ENCODE measurements around the gene HMGN1. TPM values are rescaled to one million over a fixed set of nuclear protein-coding genes. Genes with fewer than 3 reads are reported as not detected.

HMGN1 gene
- total RNA-seq, 1 donor from 2014 or later: 216 TPM

DNA sequence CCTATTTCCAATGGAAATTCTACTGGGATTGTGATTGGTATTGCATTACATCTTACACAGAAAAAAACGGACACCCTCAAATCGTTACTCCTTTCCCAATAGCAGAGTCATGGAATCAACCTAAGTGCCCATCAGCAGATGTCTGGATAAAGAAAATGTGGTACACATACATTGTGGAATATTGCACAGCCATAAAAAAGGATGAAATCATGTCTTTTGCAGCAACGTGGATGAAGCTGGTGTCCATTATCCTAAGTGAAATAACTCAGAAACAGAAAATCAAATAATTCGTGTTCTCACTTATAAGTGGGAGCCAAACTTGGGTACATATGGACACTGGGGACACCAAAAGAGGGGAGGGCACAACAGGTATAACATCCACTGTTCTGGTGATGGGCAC is 14.3 kb downstream of the HMGN1 start:
- DNase-seq (ENCODE audit: low read depth in 2 of 2): no peak

DNA sequence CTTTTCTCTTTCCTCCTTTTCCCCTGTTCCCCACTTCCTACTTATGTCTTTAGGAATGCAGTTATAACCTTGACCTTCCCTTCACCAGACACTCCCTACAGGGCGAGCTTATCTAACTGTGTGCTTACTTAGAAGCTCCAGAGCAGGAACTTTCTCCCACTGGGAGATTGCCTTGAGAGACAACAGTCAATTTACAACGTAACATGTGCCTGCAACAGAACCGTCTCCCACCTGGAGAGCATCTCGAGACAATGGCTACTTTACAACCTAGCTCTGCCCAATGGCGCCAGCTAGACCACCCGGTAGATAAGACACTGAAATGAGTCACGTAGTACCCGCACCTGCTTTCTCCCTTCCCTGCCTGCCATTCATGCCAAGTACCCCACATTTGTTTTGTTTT is 16.7 kb downstream of the HMGN1 start:
- no peak for DNase-seq (ENCODE audit: low read depth in 2 of 2)

DNA sequence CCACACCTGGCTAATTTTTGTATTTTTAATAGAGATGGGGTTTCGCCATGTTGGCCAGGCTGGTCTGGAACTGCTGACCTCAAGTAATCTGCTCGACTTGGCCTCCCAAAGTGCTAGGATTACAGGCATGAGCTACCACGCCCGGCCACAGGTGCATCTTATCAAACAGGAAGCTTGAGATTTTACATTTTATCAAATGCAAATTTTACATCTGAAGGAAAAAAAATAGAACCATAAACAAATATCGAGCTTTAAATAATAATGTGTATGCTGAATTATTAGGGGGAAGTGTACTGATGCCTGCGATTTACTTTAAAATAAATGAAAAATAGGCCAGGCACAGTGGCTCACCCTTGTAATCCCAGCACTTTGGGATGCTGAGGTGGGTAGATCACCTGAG is 18.9 kb downstream of the HMGN1 start:
- DNase-seq (ENCODE audit: low read depth in 2 of 2): no peak

DNA sequence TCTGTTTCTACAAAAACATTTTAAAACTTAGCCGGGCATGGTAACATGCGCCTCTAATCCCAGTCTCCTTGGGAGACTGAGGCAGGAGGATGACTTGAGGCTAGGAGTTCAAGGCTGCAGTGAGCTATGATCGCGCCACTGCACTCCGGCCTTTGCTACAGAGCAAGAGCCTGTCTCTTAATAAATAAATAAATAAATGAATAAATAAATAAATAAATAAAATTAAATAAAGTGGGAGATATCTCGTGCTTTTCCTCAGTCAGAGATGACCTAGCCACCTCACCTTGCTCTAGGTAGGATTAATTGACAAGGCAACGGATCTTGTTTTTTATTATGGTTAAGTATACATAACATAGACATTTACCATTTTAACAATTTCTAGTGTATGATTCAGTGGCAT is 21.2 kb downstream of the HMGN1 start:
- DNase-seq (ENCODE audit: low read depth in 2 of 2): no peak

DNA sequence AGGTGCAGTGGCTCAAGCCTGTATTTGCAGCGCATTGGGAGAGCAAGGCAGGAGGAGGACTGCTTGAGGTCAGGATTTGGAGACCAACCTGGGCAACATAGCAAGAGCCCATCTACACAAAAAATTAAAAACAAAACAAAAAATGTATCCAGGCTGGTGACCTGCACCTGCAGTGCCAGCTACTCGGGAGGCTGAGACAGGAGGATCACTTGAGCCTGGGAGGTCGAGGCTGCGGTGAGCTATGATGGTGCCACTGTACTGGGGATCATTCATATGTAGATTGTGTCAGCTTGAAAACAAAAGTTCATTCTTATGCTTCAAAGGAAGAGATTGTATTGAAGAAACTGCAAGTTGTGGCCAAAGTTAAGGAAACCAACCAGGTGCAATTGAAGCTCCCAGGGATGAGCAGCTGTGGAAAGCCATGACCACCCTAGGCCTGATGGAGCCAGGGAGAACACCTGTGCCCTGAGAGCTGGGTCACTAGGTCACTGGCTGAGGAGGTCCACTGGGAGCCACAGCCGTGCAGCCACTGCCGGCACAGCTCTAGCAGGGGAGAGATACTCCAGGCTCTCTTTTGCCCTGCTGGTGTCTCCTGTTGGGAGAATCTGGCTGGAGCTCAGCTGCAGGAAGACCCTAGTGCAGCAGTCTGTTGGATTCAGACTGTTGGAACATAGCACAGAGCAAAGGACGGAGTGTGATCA is 22.1 kb downstream of the HMGN1 start:
- DNase-seq (ENCODE audit: low read depth in 2 of 2): no peak

DNA sequence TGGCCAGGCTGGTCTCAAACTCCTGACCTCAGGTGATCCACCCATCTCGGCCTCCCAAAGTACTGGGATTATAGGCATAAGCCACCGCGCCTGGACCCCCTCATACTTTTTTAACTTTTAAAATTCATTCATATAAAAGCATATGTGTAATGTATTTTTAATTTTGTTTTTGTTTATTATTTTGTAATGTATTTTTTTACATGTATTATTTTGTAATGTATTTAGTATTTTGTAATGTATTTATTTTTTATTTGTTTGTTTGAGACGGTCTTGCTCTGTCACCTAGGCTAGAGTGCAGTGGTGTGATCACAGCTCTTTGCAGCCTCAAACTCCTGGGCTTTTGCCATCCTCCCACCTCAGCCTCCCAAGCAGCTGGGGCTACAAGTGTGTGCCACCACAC is 23.4 kb downstream of the HMGN1 start:
- DNase-seq (ENCODE audit: low read depth in 2 of 2): no peak

DNA sequence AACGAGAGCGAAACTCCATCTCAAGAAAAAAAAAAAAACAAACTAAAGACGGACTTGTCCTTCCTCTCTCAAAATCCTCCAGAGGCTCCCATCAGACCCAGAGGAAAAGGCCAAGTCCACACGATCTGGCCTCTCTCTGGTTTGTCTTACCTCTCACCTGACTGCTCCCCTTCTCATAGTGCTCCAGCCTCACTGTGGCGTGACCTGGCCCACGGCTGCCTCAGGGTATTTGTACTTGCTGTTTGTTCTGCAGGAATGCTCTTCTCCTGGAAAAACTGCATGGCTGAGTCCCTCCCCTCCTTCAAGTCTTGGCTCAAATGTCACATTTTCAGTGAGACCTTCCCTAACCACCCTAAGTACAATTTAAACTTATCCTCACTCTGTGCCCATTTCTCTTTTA is 27.5 kb downstream of the HMGN1 start:
- DNase-seq (ENCODE audit: low read depth in 2 of 2): no peak

DNA sequence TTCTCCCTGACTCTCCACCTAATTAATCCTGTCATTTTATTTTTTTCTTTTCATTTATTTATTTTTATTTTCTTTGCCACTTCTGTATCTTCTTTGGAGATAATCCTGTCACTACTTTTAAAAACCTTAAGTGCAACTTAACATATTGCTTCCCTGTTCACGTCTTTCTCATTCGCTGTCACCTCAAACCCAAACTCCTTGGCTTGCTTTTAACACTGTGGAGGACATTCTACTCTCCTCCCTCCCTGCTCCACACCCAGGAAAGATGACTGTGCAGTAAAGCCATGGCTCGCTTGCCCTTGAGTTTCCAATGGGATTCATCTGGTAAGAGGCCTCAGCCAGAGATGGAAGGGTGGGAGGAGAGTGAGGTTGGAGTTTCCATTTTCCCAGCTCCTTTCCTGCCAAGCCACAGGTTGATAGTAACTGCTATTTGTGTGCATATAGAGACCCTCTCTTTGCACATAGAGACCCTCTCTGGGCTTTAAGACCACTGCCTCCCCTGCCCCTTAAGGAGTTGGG is 29.0 kb downstream of the HMGN1 start:
- DNase-seq (ENCODE audit: low read depth in 2 of 2): no peak

DNA sequence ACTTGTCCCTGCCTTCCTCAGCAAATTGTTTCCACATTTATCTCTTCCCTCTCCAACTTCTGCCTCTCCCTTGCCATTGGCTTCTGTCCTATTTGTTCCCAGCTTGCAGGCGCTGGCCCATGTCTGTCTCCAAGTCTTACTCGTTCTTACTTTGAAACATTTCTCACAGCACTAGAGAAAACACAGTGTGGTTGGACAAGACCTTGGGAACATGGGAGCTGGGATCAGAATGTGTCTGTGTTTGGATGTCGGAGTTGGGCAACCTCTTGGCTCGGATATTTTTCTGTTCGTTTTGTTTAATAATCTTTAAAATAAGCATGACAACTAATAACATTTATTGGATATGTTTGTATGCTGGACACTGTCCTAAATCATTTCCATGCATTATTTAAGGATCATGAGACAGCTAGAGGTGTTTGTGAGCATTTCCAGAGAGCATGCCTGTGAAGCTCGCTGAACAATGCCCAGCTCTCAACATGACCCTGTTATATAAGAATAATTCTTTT is 29.6 kb downstream of the HMGN1 start:
- DNase-seq (ENCODE audit: low read depth in 2 of 2): no peak

DNA sequence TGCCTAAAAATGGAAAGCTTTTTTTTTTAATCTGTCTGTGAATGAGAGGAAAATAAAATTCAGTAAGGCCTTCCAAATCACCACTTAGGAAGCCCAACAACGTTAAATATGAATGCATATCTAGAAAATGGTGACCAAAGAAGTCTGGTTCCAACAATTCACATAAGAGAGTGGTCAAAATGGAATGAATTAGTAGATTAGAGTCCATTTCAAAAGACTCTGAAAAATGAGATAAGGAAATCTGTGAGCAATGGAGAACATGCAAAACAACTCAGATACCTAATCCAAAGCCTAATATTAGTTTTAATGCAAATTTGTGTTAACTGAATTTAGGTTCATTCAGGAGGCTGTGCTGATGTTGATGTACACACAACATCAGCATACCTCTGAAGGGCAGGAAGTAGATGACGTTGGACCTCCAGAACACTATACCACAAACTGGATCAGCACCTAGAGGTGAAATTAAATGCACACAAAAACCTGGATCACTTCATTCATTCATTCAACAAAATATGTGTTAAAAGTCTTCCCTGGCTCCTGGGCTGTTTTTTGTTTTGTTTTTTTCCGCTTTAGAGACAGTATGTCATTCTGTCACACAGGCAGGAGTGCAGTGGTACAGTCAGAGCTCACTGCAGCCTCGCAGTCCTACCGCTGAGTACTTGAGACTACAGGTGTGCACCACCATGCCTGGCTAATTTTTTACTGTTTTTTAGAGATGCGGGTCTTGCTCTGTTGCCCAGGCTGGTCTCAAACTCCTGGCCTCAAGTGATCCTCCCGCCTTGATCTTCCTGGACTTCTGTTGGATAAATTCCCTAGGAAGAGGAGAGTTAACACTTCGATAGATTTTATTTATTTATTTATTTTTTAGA is 30.6 kb downstream of the HMGN1 start:
- DNase-seq (ENCODE audit: low read depth in 2 of 2): no peak

DNA sequence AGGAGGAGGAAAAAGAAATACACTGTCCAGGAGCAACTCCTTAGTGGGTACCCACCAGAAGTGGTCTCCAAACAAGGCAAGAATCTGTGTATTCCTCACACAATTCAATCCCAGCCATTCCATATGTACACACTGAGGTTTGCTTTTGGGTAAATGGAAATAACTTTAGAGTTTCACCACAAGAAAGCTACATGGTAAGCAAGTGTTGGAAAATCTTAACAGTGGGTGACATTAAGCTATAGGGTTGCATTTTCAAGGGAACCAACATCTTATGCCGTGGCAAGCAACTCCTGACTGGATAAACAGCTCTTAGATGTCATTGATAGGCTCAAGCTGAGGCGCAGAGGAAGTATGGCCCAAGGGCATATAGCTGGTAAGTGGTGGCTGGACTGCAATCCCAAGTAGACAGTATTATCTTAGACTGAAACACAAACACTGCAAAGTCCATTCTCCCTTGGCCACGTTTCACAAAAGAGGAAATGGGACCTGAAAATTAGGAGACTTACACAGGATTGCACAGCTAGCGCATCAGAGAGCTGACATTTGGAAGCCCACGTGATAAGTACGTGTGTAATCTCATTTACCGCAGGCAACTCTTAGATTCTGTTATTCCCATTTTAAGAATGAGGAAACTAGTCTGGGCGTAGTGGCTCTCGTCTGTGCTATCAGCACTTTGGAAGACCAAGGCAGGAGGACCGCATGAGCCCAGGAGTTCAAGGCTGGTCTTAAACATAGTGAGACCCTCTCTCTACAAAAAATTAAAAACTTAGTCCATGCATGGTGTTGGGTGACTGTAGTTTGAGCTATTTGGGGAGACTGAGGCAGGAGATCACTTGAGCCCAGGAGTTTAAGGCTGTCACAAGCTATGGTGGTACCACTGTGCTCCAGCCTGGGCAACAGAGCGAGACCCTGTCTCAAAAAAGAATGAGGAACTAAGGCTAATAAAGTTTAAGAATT is 31.5 kb downstream of the HMGN1 start:
- DNase-seq (ENCODE audit: low read depth in 2 of 2): no peak

DNA sequence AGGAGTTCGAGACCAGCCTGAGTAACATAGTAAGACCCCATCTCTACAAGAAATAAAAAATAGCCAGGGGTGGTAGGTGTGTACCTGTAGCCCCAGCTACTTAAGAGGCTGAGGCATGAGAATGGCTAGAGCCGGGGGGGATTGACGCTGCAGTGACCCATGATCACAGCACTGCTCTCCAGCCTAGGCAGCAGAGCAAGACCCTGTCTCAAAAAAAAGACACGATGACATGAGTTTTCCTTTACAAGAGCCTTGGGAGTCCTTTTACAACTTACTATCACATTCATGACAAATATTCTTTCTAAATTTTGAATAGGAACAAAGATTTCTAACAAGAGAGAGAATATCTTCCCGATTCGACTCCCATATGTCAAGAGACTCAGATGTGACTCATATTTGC is 32.2 kb downstream of the HMGN1 start:
- no peak for DNase-seq (ENCODE audit: low read depth in 2 of 2)

DNA sequence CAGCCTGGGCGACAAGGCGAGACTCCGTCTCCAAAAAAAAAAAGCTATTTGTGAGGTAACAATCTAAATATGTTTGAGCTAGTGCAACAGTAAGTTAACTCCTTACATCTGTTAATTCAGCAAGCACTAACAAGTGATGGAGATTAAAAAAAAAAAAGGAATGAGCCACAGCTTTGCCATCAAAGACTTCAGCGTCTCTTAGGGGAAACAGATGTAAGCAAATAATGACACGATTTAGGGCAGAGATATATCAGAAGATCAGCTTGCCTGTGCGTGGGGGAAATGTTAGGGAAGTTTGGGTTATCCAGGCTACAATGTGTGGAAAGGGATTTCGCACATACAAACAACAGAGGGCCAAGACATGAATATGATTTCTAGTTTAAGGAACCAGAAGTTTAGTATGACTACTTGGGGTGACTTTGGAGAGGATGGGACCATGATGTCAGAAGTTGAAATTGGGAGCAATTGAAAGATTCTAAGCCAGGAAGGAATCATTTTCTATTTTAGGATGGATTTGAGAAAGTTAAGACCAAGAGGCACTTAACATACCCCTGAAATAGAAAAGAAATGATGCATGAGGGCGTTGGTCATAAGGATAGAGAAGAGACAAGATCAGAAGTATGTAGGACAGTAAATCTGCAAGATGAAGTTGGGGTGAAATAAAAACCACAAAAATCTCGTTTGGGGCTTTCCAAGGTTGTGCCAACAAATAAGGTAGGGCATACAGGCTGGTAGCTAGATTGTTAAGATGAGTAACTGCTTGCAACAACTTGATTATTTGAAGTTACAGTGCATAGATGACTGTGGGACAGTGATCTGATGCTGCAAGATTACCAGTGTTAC is 33.1 kb downstream of the HMGN1 start:
- no peak for DNase-seq (ENCODE audit: low read depth in 2 of 2)

DNA sequence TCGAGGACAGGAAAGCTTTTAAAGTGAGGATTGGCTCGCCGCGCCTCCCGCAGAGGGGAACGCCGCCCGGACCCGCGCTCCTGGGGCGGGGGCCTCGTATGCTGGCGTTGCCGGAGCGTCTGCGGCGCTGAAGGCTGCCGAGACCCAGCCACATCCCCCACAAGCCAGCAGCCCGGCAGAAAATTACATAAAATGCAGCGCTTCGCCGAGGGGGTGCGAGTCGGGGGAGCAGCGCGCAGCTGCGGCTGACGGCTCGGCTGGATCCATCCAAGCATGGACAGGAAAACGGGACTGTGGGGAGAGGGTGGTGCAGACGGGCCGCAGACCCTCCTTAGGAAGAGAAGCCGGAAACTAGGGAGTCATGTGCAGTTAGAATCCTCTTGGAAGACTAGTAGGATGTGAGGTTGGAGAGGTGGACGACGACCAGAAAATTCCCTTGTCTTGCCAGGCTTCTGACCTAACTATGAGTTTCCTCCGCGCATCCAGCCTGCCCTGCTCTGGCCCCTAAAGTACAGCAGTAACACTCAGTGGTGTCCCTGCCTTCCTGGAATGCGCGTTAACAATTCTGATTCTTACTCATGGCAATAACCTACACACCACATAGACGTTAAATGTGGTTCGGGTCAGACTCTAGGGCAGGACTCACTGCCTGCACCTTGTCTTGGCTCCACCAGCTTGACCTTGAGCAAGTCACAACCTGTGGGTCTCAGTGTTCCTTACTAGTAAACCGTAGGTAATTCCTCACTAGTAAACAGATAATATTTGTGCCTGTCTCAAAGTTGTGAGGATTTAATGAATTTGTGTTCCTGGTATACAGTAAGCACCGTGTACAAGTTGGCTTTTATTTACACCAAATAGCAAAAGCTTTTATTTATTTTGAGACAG is 34.5 kb downstream of the HMGN1 start:
- peak; percentile 24 to 61 for DNase-seq (ENCODE audit: low read depth in 2 of 2)

DNA sequence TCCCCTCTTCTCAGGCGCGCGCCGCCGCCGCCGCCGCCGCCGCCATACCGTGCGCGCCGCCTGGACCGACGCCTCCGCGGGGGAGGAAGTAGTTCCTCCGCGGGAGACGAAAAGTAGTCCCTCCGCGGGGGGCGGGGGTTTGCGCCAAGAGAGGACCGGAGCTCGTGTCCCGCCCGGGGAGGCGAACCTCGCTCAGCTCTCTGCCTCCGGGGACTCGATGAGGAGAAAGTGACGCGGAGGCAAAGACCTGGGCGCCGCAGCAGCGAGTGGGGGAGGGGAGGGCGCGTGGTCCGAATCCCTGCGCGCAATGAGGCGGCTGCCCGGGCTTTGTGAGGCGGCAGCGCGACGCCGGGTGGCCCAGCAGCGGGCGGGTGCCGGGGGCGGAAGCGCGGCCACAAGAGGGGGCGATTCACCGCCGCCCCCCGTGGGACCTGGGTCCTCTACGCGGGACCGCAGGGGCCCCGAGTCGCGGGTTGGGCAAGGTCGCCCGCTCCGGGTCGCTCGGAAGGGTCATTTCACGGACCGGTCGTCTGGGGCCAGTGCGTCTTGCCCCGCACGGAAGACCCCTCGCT is 35.2 kb downstream of the HMGN1 start, which contains the start of gene BRWD1:
BRWD1 (minus strand) TSS at position 62 of the 572 bp plus-strand sequence. CDS start 141 bp downstream, outside the sequence.
- DNase-seq (ENCODE audit: low read depth in 2 of 2): peak; percentile 68 to 89

DNA sequence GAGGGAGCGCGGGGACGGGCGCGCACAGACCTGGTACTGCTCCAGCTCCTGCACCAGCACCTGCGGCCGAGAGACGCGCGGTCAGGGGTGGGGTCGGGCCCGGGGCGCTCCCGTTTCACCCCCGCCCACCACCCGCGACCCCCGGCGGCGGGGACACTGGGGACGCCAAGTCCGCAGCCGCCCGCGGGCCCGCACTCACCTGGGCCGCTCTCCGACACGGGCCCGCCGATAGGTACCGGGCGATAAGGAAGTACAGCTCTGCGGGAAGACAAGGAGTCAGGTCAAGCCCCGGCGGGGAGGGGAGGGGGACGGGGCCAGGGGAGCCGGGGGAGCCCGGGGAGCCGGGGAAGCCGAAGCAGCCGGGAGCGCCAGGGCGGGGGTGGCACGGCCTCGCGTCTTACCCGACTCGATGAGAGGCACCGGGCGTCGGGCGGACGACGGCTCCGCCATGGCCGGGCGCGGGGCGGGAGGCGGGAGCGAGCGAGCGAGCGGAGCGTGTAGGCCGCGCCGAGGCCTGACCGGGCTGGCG is 35.8 kb downstream of the HMGN1 start:
- no peak for DNase-seq (ENCODE audit: low read depth in 2 of 2)

DNA sequence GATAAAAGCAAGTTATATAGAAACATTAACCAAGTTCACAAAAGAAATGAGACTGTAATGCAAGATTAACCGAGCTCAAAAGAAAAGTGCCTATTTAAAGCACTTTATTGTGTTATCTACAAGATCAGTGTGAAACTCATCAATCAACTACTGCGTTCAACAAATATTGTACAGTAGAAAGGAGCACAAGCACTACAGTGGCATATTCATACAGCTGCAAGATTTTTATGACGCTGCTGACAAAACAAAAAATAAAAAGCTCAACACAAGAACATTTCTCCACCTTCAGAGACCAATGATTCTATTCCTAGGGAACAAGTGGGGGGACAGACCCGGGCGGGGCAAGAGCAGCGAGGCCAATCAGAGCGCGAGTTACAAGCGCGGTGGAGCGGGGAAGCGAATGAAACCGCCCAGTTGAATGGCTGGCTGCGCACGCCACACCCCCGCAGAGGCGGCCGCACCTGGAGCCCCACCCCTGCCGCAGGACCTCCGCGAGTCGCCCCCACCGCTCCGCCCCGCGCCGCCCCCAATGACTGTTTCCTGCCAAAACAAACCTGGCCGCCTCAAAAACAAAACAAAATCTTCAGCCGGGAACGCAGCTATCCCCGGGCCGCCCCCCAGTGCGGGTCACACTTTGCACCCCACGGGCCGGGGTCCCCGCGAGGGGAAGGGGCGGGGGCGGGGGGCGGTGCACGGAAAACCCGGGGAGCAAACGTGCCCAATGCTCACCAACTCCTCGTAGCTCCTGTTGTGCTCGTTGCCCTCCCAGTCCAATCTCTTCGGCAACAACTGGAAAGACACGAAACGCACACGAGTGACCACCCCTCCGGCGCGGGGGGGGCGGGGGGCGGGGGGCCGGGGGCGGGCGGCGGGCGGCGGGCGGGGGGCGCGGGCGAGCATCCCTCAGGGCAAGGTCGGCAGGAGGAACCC is 36.5 kb downstream of the HMGN1 start:
- DNase-seq (ENCODE audit: low read depth in 2 of 2): peak; percentile 80 to 94

DNA sequence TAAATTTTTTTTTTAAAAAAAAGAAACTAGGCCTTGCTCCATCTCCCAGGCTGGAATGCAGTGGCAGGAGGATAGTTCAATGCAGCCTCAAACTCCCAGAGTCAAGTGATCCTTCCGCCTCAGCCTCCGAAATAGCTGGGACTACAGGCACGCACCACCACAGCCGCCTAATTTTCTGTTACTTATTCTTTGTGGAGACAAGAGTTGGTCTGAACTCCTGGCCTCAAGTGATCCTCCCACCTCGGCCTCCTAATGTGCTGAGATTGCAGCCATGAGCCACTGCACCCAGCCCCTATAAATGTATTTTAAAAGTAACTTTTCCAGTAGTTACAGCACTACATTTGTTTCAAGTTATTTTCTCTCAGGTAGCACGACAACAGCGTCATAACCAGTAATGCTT is 37.7 kb downstream of the HMGN1 start:
- no peak for DNase-seq (ENCODE audit: low read depth in 2 of 2)

Data from dermis microvascular lymphatic vessel endothelial cell (primary cell).